Diencephalon (tissue), 1 donor: ENCODE measurements around the gene WDR87. TPM values are rescaled to one million over a fixed set of nuclear protein-coding genes. Genes with fewer than 3 reads are reported as not detected.

Experiments used
- total RNA-seq: library from RNA; depleted of rRNA; stranded (reverse); fragments of >200 nt; gene quantifications from one replicate; pipeline ENCODE4 v1.2.3, GENCODE V29; 2014

Gene WDR87
- total RNA-seq, result not detected

DNA sequence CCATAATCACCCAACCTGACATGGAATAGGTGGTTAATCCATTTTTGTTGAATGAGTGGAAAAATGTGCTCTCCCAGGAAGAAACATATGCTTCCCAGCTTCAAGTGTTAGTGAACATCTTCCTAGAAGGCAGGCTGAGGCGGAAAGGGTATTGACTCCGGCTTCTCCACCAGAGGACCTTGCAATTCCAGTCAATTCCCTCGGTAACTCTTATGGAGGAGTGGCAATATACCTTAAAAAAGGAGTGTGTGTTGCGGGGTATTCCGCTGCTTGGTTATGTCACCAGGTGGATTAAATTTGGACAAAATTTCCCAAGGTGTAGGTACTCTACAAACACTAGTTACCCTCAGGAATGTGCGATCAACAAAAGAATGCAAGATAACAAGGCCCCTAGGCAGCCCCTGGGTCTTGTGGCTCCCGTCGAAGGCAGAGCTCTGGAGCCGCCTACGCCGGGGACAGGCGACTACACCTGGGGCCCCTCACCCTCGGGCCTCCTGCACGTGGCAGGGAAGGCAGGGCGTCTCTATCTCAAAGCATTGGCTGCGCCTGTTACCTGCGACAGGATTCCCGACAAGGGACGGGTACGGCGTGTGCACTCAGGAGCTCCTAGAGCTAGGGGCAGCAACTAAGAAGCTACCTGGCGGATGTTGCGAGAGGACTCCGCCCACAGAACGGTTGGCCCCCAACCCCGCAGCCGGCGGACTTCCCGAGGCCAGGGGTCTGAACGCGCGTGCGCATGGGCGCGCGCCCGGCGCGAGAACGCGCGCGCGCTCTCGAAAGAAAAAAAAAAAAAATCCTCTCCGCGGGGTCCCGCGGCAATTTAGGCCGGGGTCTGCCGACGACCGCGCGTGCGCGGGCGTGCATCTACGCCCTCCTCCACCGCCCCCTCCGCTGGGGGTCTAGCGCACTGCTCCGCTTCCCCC lies at the start of gene WDR87:
Gene WDR87 (minus strand): TSS at position 649 of the 923 bp plus-strand sequence. CDS start 8,355 bp downstream, outside the sequence.

DNA sequence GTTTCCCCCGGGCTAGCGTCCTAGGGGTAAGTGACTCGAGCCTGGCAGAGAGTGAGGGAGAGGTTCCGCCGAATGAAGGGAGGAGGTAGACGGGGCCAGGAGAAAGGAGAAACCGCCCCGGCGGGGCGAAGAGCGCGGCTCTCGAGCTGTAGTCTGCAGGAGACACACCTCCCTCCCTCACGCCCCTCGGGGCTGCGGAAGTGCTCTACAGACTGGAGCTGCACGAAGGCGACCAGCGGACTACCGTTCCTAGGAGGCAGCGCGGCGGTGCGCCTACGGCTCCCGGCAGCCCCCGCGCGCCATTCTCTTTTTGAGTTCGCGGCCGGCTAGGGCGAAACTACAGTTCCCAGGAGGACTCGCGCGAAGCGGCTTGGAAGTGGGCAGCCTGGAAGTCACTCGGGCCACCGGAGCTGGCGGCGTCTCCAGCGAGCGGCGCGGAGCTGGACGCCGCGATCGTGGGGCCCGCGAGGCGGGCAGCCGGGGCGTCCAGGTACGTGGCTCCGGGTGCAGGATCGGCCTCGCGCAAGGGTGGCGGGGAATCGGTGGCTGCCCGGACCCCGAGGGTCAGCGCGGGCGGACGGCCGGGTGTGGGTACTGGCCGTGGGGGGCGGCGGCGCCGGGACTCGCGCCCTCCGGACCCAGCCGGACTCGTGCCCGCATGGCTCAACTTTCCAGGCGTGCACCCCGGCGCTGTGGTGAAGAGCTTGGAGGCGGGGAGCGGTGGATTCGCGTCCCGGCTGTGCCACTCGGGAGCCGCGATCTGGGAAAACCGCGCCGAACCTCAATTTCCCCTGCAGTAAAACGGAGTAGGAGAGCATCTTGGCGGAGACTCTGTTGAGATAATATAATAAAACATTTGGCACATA lies 708 bp upstream of the WDR87 start, which contains the start of gene SIPA1L3:
Gene SIPA1L3 (plus strand): TSS at position 340 of the 866 bp plus-strand sequence. CDS start 174,358 bp downstream, outside the sequence.

Other genes starting within 250 kb of the WDR87 start
- gene ZNF607, start 186.8 kb downstream of the WDR87 start, total RNA-seq, result 18.0 TPM
- 41.3 TPM for gene ZNF573, start 127.0 kb downstream of the WDR87 start, total RNA-seq
- gene SIPA1L3, start 614 bp upstream of the WDR87 start, total RNA-seq, result 9.5 TPM